T-helper 1 cell (primary cell): ENCODE measurements around the gene ZNF775.

ENCODE experiments used
- DNase-seq, 5 donors: peaks; one replicate each; pipeline ENCODE4 v3.0.0-alpha.2; 2012 to 2020

Gene ZNF775

GRCh38 chr7:150415161-150416153 lies 36.3 kb downstream of the ZNF775 start:
- DNase-seq = no peak

GRCh38 chr7:150417239-150417638 lies 38.1 kb downstream of the ZNF775 start:
- DNase-seq = no peak

- no peak for DNase-seq
Observed at GRCh38 chr7:150417863-150418262, 38.7 kb downstream of the ZNF775 start.

GRCh38 chr7:150420242-150420641 lies 41.1 kb downstream of the ZNF775 start:
- DNase-seq = no peak

- DNase-seq = peak; percentile 63 to 84 (median 72)
Observed at GRCh38 chr7:150420987-150421674, 42.0 kb downstream of the ZNF775 start.

- DNase-seq = no peak
Observed at GRCh38 chr7:150421831-150422230, 42.7 kb downstream of the ZNF775 start.

- no peak for DNase-seq
Observed at GRCh38 chr7:150425670-150426069, 46.5 kb downstream of the ZNF775 start.

GRCh38 chr7:150428671-150429451 lies 49.7 kb downstream of the ZNF775 start:
- peak in 1 of 5 donors; percentile 41 for DNase-seq

GRCh38 chr7:150429699-150430098 lies 50.6 kb downstream of the ZNF775 start:
- DNase-seq = no peak

- DNase-seq = no peak
Observed at GRCh38 chr7:150430465-150431085, 51.4 kb downstream of the ZNF775 start.

GRCh38 chr7:150431839-150432658 lies 52.9 kb downstream of the ZNF775 start:
- no peak for DNase-seq

- DNase-seq = no peak
Observed at GRCh38 chr7:150432915-150433892, 54.1 kb downstream of the ZNF775 start.

- no peak for DNase-seq
Observed at GRCh38 chr7:150434240-150434639, 55.1 kb downstream of the ZNF775 start.

GRCh38 chr7:150435047-150435389 lies 55.9 kb downstream of the ZNF775 start:
- no peak for DNase-seq

GRCh38 chr7:150435390-150436073 lies 56.4 kb downstream of the ZNF775 start:
- no peak for DNase-seq

GRCh38 chr7:150439967-150440366 lies 60.8 kb downstream of the ZNF775 start:
- peak in 1 of 5 donors; percentile 48 for DNase-seq

- no peak for DNase-seq
Observed at GRCh38 chr7:150441524-150441923, 62.4 kb downstream of the ZNF775 start.

- DNase-seq = no peak
Observed at GRCh38 chr7:150442811-150443210, 63.7 kb downstream of the ZNF775 start.

- DNase-seq = no peak
Observed at GRCh38 chr7:150443793-150444540, 64.8 kb downstream of the ZNF775 start.
